HepG2 (cell line): ENCODE results near the gene ATXN7L3B. TPM values are rescaled to one million over a fixed set of nuclear protein-coding genes. Genes with fewer than 3 reads are reported as not detected.
A peak's percentile ranks its signal among the peaks of the same experiment; 100 is the strongest.

Experiments
- IKZF1 ChIP-seq: fragments of 450-650 bp; IDR thresholded peaks from 2 replicates; pipeline ENCODE4 v1.7.1; 2016
- KLF9 ChIP-seq: IDR thresholded peaks from 2 replicates; pipeline ENCODE4 v1.6.1; 2016; ENCODE audit warnings: low read depth
- MYPOP ChIP-seq: sonication (generic); formaldehyde crosslinking; IDR thresholded peaks from 2 replicates; pipeline ENCODE4 v1.8.1; 2023; ENCODE audit warnings: mild to moderate bottlenecking, moderate library complexity, missing genetic modification reagents
- NFE2 ChIP-seq: sonication (generic); formaldehyde crosslinking; IDR thresholded peaks from 2 replicates; pipeline ENCODE4 v1.4.0; 2020; ENCODE audit warnings: missing genetic modification reagents
- PPARG ChIP-seq: conservative IDR thresholded peaks from 2 replicates; pipeline ENCODE4 v1.6.1; 2016; ENCODE audit warnings: missing biosample characterization, missing genetic modification reagents
- PRPF4 ChIP-seq: fragments of 200-400 bp; formaldehyde crosslinking; IDR thresholded peaks from 2 replicates; pipeline ENCODE4 v1.6.1; 2016; ENCODE audit warnings: low read length, low read depth; ENCODE audit not compliant: poor library complexity, severe bottlenecking
- RELA ChIP-seq: sonication (generic); formaldehyde crosslinking; IDR thresholded peaks from 2 replicates; pipeline ENCODE4 v1.4.0; 2020; ENCODE audit warnings: missing genetic modification reagents
- ZEB1 ChIP-seq: IDR thresholded peaks from 2 replicates; pipeline ENCODE4 v1.6.1; 2012; ENCODE audit warnings: mild to moderate bottlenecking, low read depth, inconsistent platforms; ENCODE audit not compliant: insufficient replicate concordance
- ZFP82 ChIP-seq: sonication (generic); formaldehyde crosslinking; IDR thresholded peaks from 2 replicates; pipeline ENCODE4 v1.5.1; 2020; ENCODE audit warnings: mild to moderate bottlenecking, missing genetic modification reagents, borderline replicate concordance
- ZNF383 ChIP-seq: sonication (generic); formaldehyde crosslinking; IDR thresholded peaks from 2 replicates; pipeline ENCODE4 v1.4.0; 2020; ENCODE audit warnings: missing genetic modification reagents, mild to moderate bottlenecking, borderline replicate concordance
- ZNF619 ChIP-seq: sonication (generic); formaldehyde crosslinking; IDR thresholded peaks from 2 replicates; pipeline ENCODE4 v1.4.0; 2020; ENCODE audit warnings: mild to moderate bottlenecking, missing genetic modification reagents
- ZNF672 ChIP-seq: sonication (generic); formaldehyde crosslinking; IDR thresholded peaks from 2 replicates; pipeline ENCODE4 v1.8.1; 2022; ENCODE audit warnings: missing genetic modification reagents
- ZUFSP ChIP-seq: sonication (generic); formaldehyde crosslinking; IDR thresholded peaks from 2 replicates; pipeline ENCODE4 v1.9.0; 2021; ENCODE audit warnings: missing genetic modification reagents, mild to moderate bottlenecking, borderline replicate concordance
- polyA plus RNA-seq, 8 experiments: library from polyadenylated mRNA; depleted of rRNA in 3 of 8; stranded (reverse) in 7 of 8; unstranded in 1 of 8; fragments of >200 nt; fragmentation: Illumina TruSeq in 4 of 8; extraction: Trizol in 4 of 8; gene quantifications; 2 replicates each; pipeline versions ENCODE4 v1.2.1 to v1.2.3, GENCODE V29; 2011 to 2016; ENCODE audit warnings: low read depth in 4 of 8, missing spikeins in 1 of 8, mixed read lengths in 1 of 8; ENCODE audit not compliant: insufficient read depth in 1 of 8
- total RNA-seq, 5 experiments: library from RNA; depleted of rRNA; stranded (reverse); fragments of >200 nt; fragmentation: Illumina TruSeq; extraction: Trizol; gene quantifications; 2 replicates each; pipeline ENCODE4 v1.2.3, GENCODE V29; 2016; ENCODE audit warnings: low read depth in 1 of 5
- TF ChIP-seq, protein P1 (sequence below): IDR thresholded peaks from 2 replicates; pipeline ENCODE4 v1.6.1; 2016; ENCODE audit warnings: low read depth
- TF ChIP-seq, protein P2 (sequence below): sonication (generic); formaldehyde crosslinking; IDR thresholded peaks from one replicate; pipeline ENCODE4 v1.5.1; 2020; ENCODE audit warnings: mild to moderate bottlenecking, missing genetic modification reagents; ENCODE audit errors: not compliant biosample characterization
- TF ChIP-seq, protein P3 (sequence below): sonication (generic); formaldehyde crosslinking; IDR thresholded peaks from 2 replicates; pipeline ENCODE4 v1.5.0; 2020; ENCODE audit warnings: mild to moderate bottlenecking, missing genetic modification reagents

Gene ATXN7L3B
- total and polyA plus RNA-seq, 2 of the 13 experiments (the other 11 are each of a cell fraction or from before 2014, with no cell fraction given): 20.1 to 23.8 TPM

DNA sequence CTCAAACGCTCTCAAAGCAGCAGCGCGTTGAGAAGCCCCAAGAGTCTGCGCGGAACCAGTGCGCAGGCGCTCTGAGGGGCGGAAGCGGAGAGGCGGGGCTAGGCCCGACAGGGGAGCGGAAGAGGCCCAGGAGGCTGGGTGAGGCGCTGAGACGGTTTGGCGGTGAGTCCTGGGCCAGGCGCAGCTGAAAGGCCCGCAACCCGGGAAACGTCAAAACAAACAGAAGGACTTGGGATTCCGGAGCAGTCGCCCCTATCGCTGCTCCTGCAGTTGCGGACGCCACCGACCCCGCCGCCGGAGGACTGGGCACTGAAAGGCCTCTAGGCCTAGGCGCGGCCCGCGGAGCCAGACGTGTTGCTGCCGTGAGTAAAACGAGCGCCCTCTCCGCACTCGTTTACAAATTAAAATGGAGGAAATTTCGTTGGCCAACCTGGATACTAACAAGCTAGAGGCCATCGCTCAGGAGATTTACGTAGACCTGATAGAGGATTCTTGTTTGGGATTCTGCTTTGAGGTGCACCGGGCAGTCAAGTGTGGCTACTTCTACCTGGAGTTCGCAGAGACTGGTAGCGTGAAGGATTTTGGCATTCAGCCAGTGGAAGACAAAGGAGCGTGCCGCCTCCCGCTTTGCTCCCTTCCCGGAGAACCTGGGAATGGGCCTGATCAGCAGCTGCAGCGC, at the start of gene ATXN7L3B (continued):
- TF ChIP-seq, protein P1, sequence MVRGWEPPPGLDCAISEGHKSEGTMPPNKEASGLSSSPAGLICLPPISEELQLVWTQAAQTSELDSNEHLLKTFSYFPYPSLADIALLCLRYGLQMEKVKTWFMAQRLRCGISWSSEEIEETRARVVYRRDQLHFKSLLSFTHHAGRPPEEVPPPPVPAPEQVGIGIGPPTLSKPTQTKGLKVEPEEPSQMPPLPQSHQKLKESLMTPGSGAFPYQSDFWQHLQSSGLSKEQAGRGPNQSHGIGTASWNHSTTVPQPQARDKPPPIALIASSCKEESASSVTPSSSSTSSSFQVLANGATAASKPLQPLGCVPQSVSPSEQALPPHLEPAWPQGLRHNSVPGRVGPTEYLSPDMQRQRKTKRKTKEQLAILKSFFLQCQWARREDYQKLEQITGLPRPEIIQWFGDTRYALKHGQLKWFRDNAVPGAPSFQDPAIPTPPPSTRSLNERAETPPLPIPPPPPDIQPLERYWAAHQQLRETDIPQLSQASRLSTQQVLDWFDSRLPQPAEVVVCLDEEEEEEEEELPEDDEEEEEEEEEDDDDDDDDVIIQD (CRISPR knock-in tag): no peak
- TF ChIP-seq ZNF672 (CRISPR knock-in tag) (no peak), ZFP82 (CRISPR knock-in tag) (peak; percentile 95; the same call in 1 of the 2 replicates), PPARG (CRISPR knock-in tag) (no peak), ZEB1 (peak; percentile 48), ZUFSP (no peak), MYPOP (peak; percentile 87; the same call in 1 of the 2 replicates), IKZF1 (no peak), NFE2 (CRISPR knock-in tag) (no peak), ZNF619 (CRISPR knock-in tag) (no peak), PRPF4 (no peak), RELA (no peak), ZNF383 (CRISPR knock-in tag) (no peak), KLF9 (CRISPR knock-in tag) (no peak)
- TF ChIP-seq, protein P2, sequence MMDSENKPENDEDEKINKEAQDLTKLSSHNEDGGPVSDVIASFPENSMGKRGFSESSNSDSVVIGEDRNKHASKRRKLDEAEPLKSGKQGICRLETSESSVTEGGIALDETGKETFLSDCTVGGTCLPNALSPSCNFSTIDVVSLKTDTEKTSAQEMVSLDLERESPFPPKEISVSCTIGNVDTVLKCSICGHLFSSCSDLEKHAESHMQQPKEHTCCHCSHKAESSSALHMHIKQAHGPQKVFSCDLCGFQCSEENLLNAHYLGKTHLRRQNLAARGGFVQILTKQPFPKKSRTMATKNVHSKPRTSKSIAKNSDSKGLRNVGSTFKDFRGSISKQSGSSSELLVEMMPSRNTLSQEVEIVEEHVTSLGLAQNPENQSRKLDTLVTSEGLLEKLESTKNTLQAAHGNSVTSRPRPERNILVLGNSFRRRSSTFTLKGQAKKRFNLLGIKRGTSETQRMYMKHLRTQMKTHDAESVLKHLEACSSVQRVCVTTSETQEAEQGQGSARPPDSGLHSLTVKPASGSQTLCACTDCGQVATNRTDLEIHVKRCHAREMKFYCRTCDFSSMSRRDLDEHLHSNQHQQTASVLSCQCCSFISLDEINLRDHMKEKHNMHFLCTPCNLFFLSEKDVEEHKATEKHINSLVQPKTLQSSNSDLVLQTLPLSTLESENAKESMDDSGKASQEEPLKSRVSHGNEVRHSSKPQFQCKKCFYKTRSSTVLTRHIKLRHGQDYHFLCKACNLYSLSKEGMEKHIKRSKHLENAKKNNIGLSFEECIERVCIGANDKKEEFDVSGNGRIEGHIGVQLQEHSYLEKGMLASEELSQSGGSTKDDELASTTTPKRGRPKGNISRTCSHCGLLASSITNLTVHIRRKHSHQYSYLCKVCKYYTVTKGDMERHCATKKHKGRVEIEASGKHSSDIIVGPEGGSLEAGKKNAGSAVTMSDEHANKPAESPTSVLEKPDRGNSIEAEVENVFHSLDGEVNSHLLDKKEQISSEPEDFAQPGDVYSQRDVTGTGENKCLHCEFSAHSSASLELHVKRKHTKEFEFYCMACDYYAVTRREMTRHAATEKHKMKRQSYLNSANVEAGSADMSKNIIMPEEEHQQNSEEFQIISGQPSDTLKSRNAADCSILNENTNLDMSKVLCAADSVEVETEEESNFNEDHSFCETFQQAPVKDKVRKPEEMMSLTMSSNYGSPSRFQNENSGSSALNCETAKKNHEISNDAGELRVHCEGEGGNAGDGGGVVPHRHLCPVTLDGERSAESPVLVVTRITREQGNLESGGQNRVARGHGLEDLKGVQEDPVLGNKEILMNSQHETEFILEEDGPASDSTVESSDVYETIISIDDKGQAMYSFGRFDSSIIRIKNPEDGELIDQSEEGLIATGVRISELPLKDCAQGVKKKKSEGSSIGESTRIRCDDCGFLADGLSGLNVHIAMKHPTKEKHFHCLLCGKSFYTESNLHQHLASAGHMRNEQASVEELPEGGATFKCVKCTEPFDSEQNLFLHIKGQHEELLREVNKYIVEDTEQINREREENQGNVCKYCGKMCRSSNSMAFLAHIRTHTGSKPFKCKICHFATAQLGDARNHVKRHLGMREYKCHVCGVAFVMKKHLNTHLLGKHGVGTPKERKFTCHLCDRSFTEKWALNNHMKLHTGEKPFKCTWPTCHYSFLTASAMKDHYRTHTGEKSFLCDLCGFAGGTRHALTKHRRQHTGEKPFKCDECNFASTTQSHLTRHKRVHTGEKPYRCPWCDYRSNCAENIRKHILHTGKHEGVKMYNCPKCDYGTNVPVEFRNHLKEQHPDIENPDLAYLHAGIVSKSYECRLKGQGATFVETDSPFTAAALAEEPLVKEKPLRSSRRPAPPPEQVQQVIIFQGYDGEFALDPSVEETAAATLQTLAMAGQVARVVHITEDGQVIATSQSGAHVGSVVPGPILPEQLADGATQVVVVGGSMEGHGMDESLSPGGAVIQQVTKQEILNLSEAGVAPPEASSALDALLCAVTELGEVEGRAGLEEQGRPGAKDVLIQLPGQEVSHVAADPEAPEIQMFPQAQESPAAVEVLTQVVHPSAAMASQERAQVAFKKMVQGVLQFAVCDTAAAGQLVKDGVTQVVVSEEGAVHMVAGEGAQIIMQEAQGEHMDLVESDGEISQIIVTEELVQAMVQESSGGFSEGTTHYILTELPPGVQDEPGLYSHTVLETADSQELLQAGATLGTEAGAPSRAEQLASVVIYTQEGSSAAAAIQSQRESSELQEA (CRISPR knock-in tag): peak; percentile 73
- TF ChIP-seq, protein P3, sequence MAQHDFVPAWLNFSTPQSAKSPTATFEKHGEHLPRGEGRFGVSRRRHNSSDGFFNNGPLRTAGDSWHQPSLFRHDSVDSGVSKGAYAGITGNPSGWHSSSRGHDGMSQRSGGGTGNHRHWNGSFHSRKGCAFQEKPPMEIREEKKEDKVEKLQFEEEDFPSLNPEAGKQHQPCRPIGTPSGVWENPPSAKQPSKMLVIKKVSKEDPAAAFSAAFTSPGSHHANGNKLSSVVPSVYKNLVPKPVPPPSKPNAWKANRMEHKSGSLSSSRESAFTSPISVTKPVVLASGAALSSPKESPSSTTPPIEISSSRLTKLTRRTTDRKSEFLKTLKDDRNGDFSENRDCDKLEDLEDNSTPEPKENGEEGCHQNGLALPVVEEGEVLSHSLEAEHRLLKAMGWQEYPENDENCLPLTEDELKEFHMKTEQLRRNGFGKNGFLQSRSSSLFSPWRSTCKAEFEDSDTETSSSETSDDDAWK: no peak
